Measurements from ENCODE around the gene KIAA1210.
"Not testable (repeated sequence)": the region's sequence is repeated elsewhere in the genome, so short reads cannot be mapped to it uniquely, and the experiment has no call there.

KIAA1210 gene

GRCh38 chrX:119030990-119031389 is 96.6 kb downstream of the KIAA1210 start:
- no peak for DNase-seq

DNA sequence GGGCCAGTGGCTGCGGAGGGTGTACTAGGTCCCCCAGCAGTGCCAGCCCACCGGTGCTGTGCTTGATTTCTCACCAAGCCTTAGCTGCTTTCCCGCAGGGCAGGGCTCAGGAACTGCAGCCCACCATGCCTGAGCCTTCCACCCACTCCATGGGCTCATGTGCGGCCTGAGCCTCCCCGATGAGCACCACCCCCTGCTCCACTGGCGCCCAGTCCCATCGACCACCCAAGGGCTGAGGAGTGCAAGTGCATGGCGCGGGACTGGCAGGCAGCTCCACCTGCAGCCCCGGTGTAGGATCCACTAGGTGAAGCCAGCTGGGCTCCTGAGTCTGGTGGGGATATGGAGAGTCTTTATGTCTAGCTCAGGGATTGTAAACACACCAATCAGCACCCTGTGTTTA is 98.0 kb downstream of the KIAA1210 start:
- DNase-seq, result not testable (repeated sequence)

GRCh38 chrX:119028733-119029330 is 98.8 kb downstream of the KIAA1210 start:
- DNase-seq, result no peak

Data from CD4-positive, alpha-beta T cell treated with Interleukin-12 subunit alpha and Interleukin-12 subunit beta, for 1 hour (primary cell).